H1 (cell line): ENCODE results near the gene XPO6. TPM values are rescaled to one million over a fixed set of nuclear protein-coding genes. Genes with fewer than 3 reads are reported as not detected.

Source experiments
- CTCF ChIA-PET: fragments of 300-600 bp; sonication (Branson Sonifier 250); formaldehyde crosslinking; loops from one replicate; lab custom pipeline; 2021; ENCODE audit not compliant: partially characterized antibody; lab: Charles Lee
- POLR2A ChIA-PET: fragments of 300-600 bp; sonication (Branson Sonifier 250); formaldehyde crosslinking; loops from one replicate; lab custom pipeline; 2021; ENCODE audit warnings: inconsistent platforms; ENCODE audit not compliant: partially characterized antibody; lab: Charles Lee
- DNase-seq, 2 experiments: peaks; one replicate each; pipeline versions ENCODE4 v3.0.0 to v3.0.0-alpha.2; 2010 to 2022; ENCODE audit warnings: low spot score in 2 of 2, low read depth in 1 of 2, mixed read lengths in 1 of 2
- FAIRE-seq: peaks from 2 replicates; lab custom pipeline; 2011; peaks lifted over from hg19 to GRCh38; lab: Jason Lieb, UNC
- H2AFZ ChIP-seq: 2 replicates; pipeline ENCODE4 v1.8.1; 2012; ENCODE audit warnings: low read length, inconsistent platforms
- H2AK5ac ChIP-seq: 2 replicates; pipeline ENCODE4 v1.6.1; 2013; ENCODE audit warnings: low read depth, low read length
- H2BK120ac ChIP-seq: replicated peaks from 2 replicates; pipeline ENCODE3; 2013; ENCODE audit warnings: low read depth, low read length, inconsistent platforms
- H2BK12ac ChIP-seq: 2 replicates; pipeline ENCODE4 v1.6.1; 2013; ENCODE audit warnings: low read depth, low read length
- H2BK15ac ChIP-seq: 2 replicates; pipeline ENCODE4 v1.6.1; 2013; ENCODE audit warnings: low read length
- H2BK20ac ChIP-seq: 2 replicates; pipeline ENCODE4 v1.6.1; 2013; ENCODE audit warnings: low read length
- H2BK5ac ChIP-seq: 2 replicates; pipeline ENCODE4 v1.6.1; 2013; ENCODE audit warnings: low read depth, low read length
- H3K14ac ChIP-seq: 2 replicates; pipeline ENCODE4 v1.6.1; 2013; ENCODE audit warnings: inconsistent platforms; ENCODE audit not compliant: insufficient read length
- H3K18ac ChIP-seq: 2 replicates; pipeline ENCODE4 v1.6.1; 2013; ENCODE audit warnings: low read length; ENCODE audit errors: extremely low read depth
- H3K23ac ChIP-seq: 2 replicates; pipeline ENCODE4 v1.6.1; 2013; ENCODE audit warnings: inconsistent platforms; ENCODE audit not compliant: insufficient read length
- H3K23me2 ChIP-seq: 2 replicates; pipeline ENCODE4 v1.6.1; 2013; ENCODE audit warnings: low read depth, low read length
- H3K27ac ChIP-seq: 2 replicates; pipeline ENCODE4 v1.6.1; 2011; ENCODE audit warnings: low read depth, low read length, inconsistent platforms
- H3K27me3 ChIP-seq, 4 experiments: replicated peaks in 1 of 4; 1 replicate in 1 of 4; 2 replicates in 3 of 4; pipeline versions ENCODE4 v1.6.1 to v1.8.1; 2011 to 2013; ENCODE audit warnings: low read length in 3 of 4, mild to moderate bottlenecking in 3 of 4, inconsistent platforms in 2 of 4, mixed read lengths in 2 of 4, moderate library complexity in 1 of 4; ENCODE audit not compliant: control insufficient read depth in 3 of 4, insufficient read depth in 3 of 4; ENCODE audit errors: extremely low read depth in 1 of 4
- H3K36me3 ChIP-seq, 4 experiments: 2 replicates each; pipeline versions ENCODE4 v1.6.1 to v1.8.1; 2011 to 2013; ENCODE audit warnings: mild to moderate bottlenecking in 4 of 4, low read length in 3 of 4, moderate library complexity in 2 of 4, control low read depth in 1 of 4, inconsistent platforms in 1 of 4; ENCODE audit not compliant: insufficient read depth in 4 of 4, control insufficient read depth in 2 of 4
- H3K4ac ChIP-seq: replicated peaks from 2 replicates; pipeline ENCODE3; 2013; ENCODE audit warnings: low read length, low read depth, mixed read lengths, inconsistent platforms; ENCODE audit not compliant: insufficient read length
- H3K4me1 ChIP-seq, 4 experiments: replicated peaks in 1 of 4; 1 replicate in 1 of 4; 2 replicates in 3 of 4; pipeline versions ENCODE4 v1.6.1 to v1.8.1; 2011 to 2013; ENCODE audit warnings: low read length in 3 of 4, inconsistent platforms in 2 of 4, mixed read lengths in 1 of 4; ENCODE audit not compliant: insufficient read depth in 4 of 4, control insufficient read depth in 3 of 4
- H3K4me2 ChIP-seq, 2 experiments: 2 replicates each; pipeline versions ENCODE4 v1.6.1 to v1.8.1; 2011 to 2013; ENCODE audit warnings: low read depth in 2 of 2, low read length in 2 of 2, control low read depth in 1 of 2, inconsistent platforms in 1 of 2, mild to moderate bottlenecking in 1 of 2; ENCODE audit not compliant: insufficient read depth in 1 of 2
- H3K4me3 ChIP-seq, 4 experiments: fragments of 200-600, 300-600 bp in 1 of 4; sonication (generic), shearing (Covaris generic), sonication (Bioruptor Twin) in 1 of 4; 2 replicates each; pipeline versions ENCODE4 v1.5.1 to v1.8.1; 2011 to 2016; ENCODE audit warnings: low read length in 4 of 4, low read depth in 3 of 4, control low read depth in 2 of 4, inconsistent platforms in 2 of 4, mild to moderate bottlenecking in 2 of 4, mixed read lengths in 1 of 4, moderate library complexity in 1 of 4; ENCODE audit not compliant: insufficient read depth in 2 of 4; ENCODE audit errors: extremely low read depth in 1 of 4
- H3K56ac ChIP-seq: replicated peaks from 2 replicates; pipeline ENCODE3; 2013; ENCODE audit warnings: low read depth, mild to moderate bottlenecking, mixed read lengths, low read length, inconsistent platforms; ENCODE audit not compliant: insufficient read length
- H3K79me1 ChIP-seq: 2 replicates; pipeline ENCODE4 v1.6.1; 2013; ENCODE audit warnings: low read depth, low read length, control low read depth
- H3K79me2 ChIP-seq, 2 experiments: 2 replicates each; pipeline versions ENCODE4 v1.6.1 to v1.8.1; 2012 to 2013; ENCODE audit warnings: low read length in 2 of 2, mild to moderate bottlenecking in 2 of 2, inconsistent platforms in 1 of 2; ENCODE audit not compliant: insufficient read depth in 2 of 2, control insufficient read depth in 1 of 2
- H3K9ac ChIP-seq, 4 experiments: replicated peaks in 1 of 4; 1 replicate in 1 of 4; 2 replicates in 3 of 4; pipeline versions ENCODE4 v1.6.1 to v1.8.1; 2011 to 2013; ENCODE audit warnings: low read depth in 3 of 4, low read length in 3 of 4, control low read depth in 2 of 4, mild to moderate bottlenecking in 2 of 4, moderate library complexity in 2 of 4, inconsistent platforms in 1 of 4; ENCODE audit errors: extremely low read depth in 1 of 4
- H3K9me3 ChIP-seq, 2 experiments: 2 replicates each; pipeline versions ENCODE4 v1.6.1 to v1.8.1; 2012 to 2013; ENCODE audit warnings: mild to moderate bottlenecking in 2 of 2, moderate library complexity in 2 of 2, control low read depth in 1 of 2, inconsistent platforms in 1 of 2, low read depth in 1 of 2, low read length in 1 of 2, mixed read lengths in 1 of 2; ENCODE audit not compliant: insufficient read depth in 2 of 2
- H4K20me1 ChIP-seq, 2 experiments: replicated peaks in 1 of 2; 2 replicates each; pipeline versions ENCODE3 to v1.8.1; 2011 to 2013; ENCODE audit warnings: inconsistent platforms in 2 of 2, low read length in 2 of 2, mild to moderate bottlenecking in 1 of 2; ENCODE audit not compliant: insufficient read depth in 2 of 2, control insufficient read depth in 1 of 2
- H4K5ac ChIP-seq: 2 replicates; pipeline ENCODE4 v1.6.1; 2013; ENCODE audit warnings: low read length, low read depth, mixed read lengths, inconsistent platforms; ENCODE audit not compliant: insufficient read length
- H4K8ac ChIP-seq: 2 replicates; pipeline ENCODE4 v1.8.0; 2013; ENCODE audit warnings: mild to moderate bottlenecking, moderate library complexity, low read length, inconsistent platforms; ENCODE audit not compliant: insufficient read depth; ENCODE audit errors: extremely low read depth
- H4K91ac ChIP-seq: replicated peaks from 2 replicates; pipeline ENCODE3; 2013; ENCODE audit warnings: low read length, mixed read lengths, inconsistent platforms; ENCODE audit not compliant: insufficient read length
- ATF2 ChIP-seq: IDR thresholded peaks from 2 replicates; pipeline ENCODE4 v1.6.1; 2012; ENCODE audit warnings: low read length, inconsistent platforms
- KDM1A ChIP-seq: fragments of 200-600, 300-600 bp; sonication (generic); IDR thresholded peaks from 2 replicates; pipeline ENCODE4 v1.7.1; 2016; ENCODE audit warnings: mild to moderate bottlenecking, low read length, borderline replicate concordance
- POLR2A ChIP-seq, 2 experiments: IDR thresholded peaks; 1 replicate in 1 of 2; 2 replicates in 1 of 2; pipeline ENCODE4 v1.6.1; 2011; ENCODE audit warnings: low read depth in 2 of 2, low read length in 2 of 2, mild to moderate bottlenecking in 2 of 2; ENCODE audit errors: control extremely low read depth in 1 of 2
- WGBS, 2 experiments: shearing (Covaris generic) in 1 of 2; methylation state at CpG; one replicate each; pipeline versions ENCODE4 v1.1.6 to v1.1.7; 2013 to 2015; ENCODE audit warnings: low lambda C conversion rate in 2 of 2, mixed read lengths in 2 of 2, inconsistent platforms in 1 of 2, low coverage in 1 of 2, missing lambda C conversion rate in 1 of 2; ENCODE audit not compliant: insufficient replicate concordance in 2 of 2, insufficient coverage in 1 of 2, insufficient read length in 1 of 2; ENCODE audit errors: extremely low coverage in 1 of 2, missing lambda C conversion rate in 1 of 2; 5-methylcytosine and 5-hydroxymethylcytosine counted together
- polyA plus RNA-seq, 7 experiments: library from polyadenylated mRNA; depleted of rRNA in 3 of 7; stranded (reverse) in 5 of 7; unstranded in 2 of 7; fragments of >200 nt in 5 of 7; fragments of 200-250 nt in 2 of 7; gene quantifications; 1 replicate in 5 of 7; 2 replicates in 1 of 7; 4 replicates in 1 of 7; pipeline versions ENCODE4 v1.2.1 to v1.2.3, GENCODE V29; 2011 to 2013; ENCODE audit warnings: missing spikeins in 2 of 7, mixed read lengths in 2 of 7
- total RNA-seq: library from RNA; stranded (reverse); fragmentation: NEBNext Ultra II Directional; extraction: Animal tissue kit (Norgen Biotek cat#: 25700); gene quantifications from 2 replicates; pipeline ENCODE4 v1.2.1, GENCODE V29; 2021

Gene XPO6
- total and polyA plus RNA-seq, 2 of the 8 experiments (the other 6 are each of a cell fraction or from before 2014, with no cell fraction given): 152 to 254 TPM

GRCh38 chr16:28072087-28072486 lies 139.7 kb downstream of the XPO6 start:
- no peaks in the 10 kb centered on the region for H3K79me2 ChIP-seq
- H3K9ac ChIP-seq: no peak overlapping the region
- no peak overlapping the region for H2AK5ac ChIP-seq
- H2BK120ac ChIP-seq: no peak overlapping the region
- H3K4ac ChIP-seq: no peak overlapping the region
- H3K14ac ChIP-seq: no peak overlapping the region
- H4K8ac ChIP-seq: no peak overlapping the region
- H4K20me1 ChIP-seq: peaks cover 0 to 2% of the 10 kb centered on the region in 2 experiments
- no peaks in the 10 kb centered on the region for H3K27me3 ChIP-seq
- no peak overlapping the region for H2BK5ac ChIP-seq
- no peak overlapping the region for H2AFZ ChIP-seq
- no peak overlapping the region for H3K4me3 ChIP-seq
- H3K4me2 ChIP-seq: no peak overlapping the region
- no peaks in the 10 kb centered on the region for H3K9me3 ChIP-seq
- H2BK15ac ChIP-seq: no peak overlapping the region
- no peak overlapping the region for H3K27ac ChIP-seq
- no peak overlapping the region for H3K23ac ChIP-seq
- no peaks in the 10 kb centered on the region; a peak in 1 of 7 replicates for H3K4me1 ChIP-seq
- CTCF ChIA-PET: interaction anchor here (0.5 to 7.4 kb wide), 9 partner anchors 10 to 470 kb away, joined by 3 to 77 read pairs (median 7); no protein-coding TSS in a partner anchor
- WGBS, 2 experiments: 70% methylated on average over 4 of the region's 4 CpGs; no CpG with 5 or more reads in 1 of the 2 experiments
- POLR2A ChIA-PET: no interaction called here
- H2BK20ac ChIP-seq: no peak overlapping the region
- no peaks in the 10 kb centered on the region for H3K23me2 ChIP-seq
- H3K18ac ChIP-seq: no peak overlapping the region
- no peak overlapping the region for H3K56ac ChIP-seq
- DNase-seq: no peak
- no peaks in the 10 kb centered on the region for H3K79me1 ChIP-seq
- no peak overlapping the region for H4K91ac ChIP-seq
- no peak overlapping the region for H2BK12ac ChIP-seq
- H4K5ac ChIP-seq: no peak overlapping the region
- no peaks in the 10 kb centered on the region for H3K36me3 ChIP-seq
- FAIRE-seq: no peak
- TF ChIP-seq KDM1A: no peak
- TF ChIP-seq ATF2: no peak
- TF ChIP-seq POLR2A (IDR thresholded peaks at IDR 0.05; ENCODE audit: control extremely low read depth in 1 of 2, low read depth in 2 of 2, low read length in 2 of 2): no peak
